Stimulated activated naive CD8-positive, alpha-beta T cell treated with anti-CD3 and anti-CD28 coated beads, Interleukin-15, Interleukin-2, amounts not matched to agents 100 U/mL and 50 U/mL, for 24 hours (primary cell): ENCODE data around the gene ACO2.

ENCODE experiments used
- ATAC-seq: fragments of 150-1000 bp; cut with Tn5 transposase; one replicate; pipeline ENCODE4 v1.10.0; 2021
- DNase-seq: peaks from one replicate; pipeline ENCODE4 v3.0.0; 2021

ACO2 gene

DNA sequence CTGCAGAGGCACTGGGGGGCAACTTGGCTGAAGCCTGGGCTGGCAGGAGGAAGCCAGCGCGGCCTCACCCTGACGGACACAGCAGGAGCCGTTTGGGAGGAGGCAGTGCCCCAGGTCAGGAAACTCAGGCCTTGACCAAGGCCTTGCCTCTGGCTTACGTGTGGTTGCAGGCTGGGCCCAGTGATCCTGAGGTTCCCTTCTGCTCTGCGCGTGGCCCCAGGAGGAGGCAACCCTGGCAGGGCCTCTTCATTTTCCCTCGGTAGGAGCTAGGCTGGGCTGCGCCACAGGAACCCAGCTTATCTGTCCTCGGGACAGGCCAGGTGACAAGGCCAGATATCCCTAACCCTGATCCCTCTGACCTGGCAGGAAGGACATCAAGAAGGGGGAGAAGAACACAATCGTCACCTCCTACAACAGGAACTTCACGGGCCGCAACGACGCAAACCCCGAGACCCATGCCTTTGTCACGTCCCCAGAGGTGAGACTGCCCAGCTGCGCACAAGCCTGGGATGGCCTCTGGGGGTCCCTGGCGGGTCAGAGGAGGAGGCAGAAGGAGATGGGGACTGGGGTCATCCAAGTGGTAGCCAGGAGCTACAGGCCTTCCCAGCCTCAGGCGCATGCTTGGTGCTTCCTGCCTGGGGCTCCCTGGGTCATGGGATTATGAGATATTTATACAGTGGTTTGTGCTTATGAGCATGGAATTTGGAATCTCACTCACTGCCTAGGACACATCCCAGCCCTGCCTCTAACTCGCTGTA lies 54.7 kb downstream of the ACO2 start:
- DNase-seq: no peak
- ATAC-seq: no peak

DNA sequence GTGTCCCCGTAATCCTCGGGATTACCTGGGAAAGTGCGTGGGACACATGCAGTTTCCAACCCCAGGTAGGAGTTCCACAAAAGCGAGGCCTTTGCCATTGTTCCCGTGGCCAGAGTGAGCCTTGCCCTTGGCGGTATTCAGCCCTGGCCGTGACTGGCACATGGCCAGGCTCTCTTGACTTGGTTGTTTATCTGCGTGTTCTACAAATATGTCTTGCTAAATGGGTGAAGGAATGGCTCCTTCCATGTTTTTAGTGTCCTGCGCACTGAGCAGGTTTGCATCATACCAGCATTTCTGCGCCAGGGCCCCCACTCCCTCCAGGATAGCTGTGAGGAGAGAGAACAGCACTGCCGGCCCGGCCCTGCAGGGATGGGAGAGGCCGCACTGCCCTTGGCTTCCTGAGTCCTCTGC lies 55.3 kb downstream of the ACO2 start:
- no peak for DNase-seq
- no peak for ATAC-seq

DNA sequence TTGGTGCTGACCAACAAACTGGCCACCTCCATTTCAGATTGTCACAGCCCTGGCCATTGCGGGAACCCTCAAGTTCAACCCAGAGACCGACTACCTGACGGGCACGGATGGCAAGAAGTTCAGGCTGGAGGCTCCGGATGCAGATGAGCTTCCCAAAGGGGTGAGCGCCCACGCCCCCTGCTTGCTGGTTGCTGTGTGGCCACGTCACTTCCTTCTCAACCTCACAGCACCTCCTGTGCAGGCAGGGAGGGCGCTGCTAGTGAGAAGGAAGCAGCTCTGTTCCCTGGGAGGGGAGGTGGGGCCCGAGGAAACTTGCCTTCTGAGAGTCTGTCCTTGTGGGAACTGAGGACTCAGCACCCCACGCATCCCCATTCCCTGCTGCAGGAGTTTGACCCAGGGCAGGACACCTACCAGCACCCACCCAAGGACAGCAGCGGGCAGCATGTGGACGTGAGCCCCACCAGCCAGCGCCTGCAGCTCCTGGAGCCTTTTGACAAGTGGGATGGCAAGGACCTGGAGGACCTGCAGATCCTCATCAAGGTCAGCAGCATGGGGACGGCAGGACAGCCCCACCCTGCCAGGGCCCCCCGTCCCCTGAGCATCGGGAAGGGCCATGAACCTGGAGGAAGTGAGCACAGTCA lies 56.0 kb downstream of the ACO2 start:
- peak; percentile 58 for DNase-seq

DNA sequence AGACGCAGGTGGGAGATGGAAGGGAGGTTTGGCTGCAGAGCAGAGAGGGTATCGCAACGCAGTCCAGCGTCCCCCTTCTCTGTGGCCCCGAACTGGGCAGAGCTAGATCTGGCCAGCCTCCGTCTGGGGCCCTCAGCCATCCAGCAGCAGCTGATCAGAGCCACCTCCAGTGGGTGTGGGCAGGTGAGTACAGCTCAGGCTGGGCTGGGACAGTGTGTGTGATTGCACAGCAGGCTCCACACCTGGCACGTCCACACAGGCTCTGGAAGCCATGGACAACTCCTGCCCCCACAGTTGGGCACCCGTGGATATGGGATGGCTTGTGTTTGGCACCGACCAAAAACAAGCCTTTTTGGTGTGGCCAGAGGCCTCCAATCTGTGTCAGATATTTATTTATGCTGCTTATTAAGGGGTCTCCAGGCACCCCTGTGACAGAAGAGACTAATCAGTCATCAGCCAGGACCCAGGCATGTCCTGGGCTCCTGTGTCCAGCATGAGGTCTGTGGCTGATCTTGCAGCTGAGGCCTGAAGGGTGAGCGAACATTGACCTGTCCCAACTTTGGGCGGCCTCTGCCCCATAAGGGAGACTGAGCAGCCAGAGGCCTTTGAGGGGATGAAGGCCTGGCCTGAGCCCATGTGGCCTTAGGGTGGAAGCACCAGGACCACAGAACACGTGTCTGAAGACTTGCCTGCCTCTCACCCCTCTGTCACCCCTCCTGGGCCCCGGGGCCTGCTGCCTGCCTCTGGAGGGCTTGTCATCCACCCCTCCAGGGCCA lies 56.7 kb downstream of the ACO2 start:
- ATAC-seq (no peak), DNase-seq (no peak)

More for the DNA sequence above, 56.0 kb downstream of the ACO2 start:
- peak; percentile 40 for ATAC-seq

DNA sequence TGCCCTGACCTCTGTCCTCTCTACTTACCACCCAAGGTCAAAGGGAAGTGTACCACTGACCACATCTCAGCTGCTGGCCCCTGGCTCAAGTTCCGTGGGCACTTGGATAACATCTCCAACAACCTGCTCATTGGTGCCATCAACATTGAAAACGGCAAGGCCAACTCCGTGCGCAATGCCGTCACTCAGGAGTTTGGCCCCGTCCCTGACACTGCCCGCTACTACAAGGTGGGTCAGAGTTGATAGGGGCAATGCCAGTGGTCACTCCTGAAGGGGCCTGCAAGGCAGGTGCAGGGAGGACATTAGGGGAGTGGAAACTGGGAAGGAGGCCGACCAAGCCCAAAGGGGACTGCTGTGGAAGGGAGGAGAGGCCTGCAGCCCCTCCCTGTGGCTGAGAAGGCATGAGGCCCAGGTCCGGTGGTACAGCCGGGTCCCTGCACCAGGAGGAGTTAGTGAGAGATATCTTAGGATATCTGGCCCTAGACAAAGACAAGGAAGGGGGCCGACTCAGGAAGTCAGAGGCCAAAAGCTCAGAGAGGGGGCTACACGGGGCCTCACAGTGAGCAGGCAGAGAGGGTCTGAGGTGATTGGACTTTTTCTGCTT lies 57.4 kb downstream of the ACO2 start:
- DNase-seq (no peak), ATAC-seq (peak; percentile 1)

DNA sequence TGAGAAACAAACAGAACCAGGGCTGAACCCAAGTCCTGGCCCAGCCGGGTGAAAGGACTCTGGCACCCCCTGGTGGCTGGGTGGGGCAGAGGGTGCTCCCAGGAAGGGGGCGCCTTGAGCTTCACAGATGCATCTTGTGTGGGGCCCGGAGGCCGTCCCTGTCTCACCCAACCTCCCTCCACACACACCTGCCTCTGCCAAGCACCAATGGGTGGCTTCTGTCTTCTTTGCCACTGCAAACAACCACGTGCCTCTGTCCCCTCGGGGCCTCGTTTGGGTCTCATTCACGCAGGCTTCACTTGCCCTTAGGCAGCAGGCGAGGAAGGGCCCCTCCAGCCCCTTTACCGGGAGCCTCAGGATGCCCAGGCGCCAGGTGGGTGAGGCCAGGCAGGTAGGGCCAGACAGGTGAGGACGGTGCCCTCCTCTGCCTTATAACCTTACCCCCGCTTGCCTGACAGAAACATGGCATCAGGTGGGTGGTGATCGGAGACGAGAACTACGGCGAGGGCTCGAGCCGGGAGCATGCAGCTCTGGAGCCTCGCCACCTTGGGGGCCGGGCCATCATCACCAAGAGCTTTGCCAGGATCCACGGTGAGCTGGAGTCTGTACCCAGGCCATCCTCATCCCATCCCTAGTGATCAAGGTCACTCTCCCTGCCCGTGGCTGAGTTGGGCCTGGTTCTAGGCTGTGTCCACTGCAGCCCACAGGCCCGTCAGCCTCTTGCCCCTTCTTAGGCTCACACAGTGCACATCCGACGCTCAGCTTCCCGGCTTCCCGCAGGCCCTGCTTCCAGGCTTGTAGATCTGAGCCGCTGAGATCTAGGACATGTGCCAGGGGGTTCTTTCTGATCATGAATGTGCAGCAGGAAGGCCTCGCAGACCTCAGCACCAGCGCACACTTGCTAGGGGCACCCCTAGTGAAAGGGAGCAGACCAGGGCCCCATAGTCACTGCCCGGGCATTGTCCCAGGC lies 58.2 kb downstream of the ACO2 start:
- ATAC-seq (peak; percentile 47), DNase-seq (peak; percentile 78)

DNA sequence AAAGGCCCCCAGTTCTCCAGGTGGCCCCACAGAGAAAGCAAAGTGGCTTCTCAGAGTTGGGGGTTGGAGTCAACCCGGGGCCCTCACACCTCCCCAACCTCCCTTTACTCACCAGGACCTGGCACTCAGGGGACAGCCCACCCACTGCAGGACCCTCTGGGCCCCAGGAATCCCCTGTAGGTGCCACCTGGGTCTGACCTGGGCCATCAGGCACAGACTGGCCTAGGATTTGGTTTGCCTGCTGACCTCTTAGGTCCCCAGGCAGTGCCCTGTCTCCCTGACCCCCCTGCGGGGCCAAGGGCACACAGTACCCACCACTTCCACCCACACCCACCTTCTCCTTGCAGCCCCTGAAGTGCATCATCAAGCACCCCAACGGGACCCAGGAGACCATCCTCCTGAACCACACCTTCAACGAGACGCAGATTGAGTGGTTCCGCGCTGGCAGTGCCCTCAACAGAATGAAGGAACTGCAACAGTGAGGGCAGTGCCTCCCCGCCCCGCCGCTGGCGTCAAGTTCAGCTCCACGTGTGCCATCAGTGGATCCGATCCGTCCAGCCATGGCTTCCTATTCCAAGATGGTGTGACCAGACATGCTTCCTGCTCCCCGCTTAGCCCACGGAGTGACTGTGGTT lies 59.3 kb downstream of the ACO2 start:
- ATAC-seq (no peak), DNase-seq (no peak)

DNA sequence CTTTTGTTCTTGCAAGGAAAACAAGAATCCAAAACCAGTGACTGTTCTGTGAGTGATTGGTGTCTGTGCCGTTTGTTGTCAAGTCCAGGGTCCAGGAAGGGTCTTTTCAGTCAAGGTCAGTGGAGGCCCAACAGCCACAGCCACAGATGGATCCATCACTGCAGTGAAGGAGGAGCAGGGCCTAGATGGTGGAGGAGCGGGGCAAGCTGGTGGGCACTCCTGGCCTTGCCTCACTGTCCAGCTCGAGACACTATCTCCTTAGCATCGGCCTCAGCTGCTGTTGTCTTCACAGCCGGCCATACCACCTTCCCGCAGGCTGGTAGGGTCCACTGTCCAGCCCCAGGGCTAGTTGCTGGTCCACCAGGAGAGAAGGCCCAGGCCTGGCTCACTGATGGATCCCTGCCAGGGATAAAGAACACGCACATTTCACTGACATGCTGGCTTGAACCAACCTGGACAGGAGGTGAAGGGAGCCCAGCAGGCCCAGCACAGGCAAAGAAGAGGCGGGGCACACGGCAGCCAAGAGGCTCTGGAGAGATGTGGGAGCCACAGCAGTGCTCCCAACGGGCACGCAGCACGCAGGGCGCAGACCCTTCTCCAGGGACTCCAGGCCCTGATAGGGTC lies 60.1 kb downstream of the ACO2 start:
- no peak for DNase-seq
- no peak for ATAC-seq

DNA sequence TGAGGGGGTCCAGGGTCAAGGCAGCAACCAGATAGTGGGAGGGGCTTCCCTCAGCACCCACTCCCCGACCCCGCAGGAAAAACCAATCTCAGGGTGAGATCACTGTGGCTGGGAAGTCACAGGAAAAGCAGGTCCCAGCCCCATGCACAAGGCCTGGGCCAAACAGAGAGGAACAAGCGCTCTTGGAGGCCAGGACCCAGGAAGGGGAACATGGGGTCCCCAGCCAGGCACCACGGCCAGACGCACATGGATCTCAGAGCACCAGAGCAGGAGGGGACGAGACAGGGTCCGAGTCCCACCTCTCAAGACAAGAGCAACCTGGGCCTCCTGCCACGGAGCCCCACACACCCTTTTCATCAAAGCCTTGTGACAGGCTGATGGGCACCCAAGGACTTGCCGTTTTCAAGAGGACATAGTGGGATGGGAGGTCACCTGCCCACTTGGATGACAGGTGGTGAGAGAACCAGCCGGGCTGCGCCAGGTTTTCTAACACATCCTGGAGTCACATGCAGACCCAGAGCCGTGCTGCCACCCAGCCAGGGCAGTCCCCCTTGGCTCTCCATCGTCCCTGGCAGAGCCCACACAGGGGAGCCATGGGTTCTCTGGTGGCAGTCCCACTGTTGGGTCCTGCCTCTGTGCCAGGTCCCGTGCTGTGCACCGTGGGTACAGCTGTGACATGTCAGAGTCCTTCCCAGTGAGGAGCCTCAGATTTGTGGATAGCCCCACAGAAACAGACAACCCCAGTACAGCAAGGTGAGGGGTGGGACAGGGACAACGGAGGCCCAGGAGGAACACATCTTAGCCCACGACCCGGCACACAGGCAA lies 62.2 kb downstream of the ACO2 start:
- ATAC-seq: no peak
- no peak for DNase-seq

DNA sequence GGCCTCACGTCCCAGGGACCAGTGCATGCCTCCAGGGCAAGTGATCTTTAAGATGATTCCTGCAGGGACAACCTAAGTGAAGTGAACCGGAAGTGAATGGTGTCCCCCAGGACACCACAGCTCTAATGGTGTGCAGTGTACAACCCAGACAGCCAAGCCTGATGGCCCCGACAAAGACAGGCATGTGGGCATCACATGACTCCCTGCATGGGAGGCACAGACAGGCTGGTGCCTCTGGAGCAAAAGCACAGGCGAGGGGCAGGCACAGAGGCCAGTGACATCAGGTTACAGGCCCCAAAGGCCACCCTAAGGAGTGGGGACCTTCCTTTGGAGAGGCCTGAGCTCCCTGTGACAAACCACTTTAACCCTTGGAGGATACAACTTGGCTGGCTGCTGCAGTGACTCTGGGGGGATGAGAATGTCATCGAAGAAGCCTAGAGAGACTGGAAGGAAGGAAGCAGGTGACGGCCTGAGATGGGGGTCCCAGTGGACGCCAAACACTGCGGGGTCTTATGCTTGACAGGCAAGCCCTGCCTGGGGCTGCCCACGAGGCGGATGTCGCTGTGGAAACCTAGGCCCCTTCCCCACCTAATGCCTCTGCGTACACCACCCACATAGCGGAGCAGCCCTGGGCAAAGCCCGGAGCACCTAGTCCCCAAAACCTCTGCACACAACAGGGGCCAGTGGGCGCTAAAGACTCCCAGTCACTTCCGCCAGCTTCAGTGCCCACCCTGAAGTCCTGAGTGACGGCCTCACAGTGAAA lies 63.0 kb downstream of the ACO2 start:
- no peak for DNase-seq
- ATAC-seq: no peak

DNA sequence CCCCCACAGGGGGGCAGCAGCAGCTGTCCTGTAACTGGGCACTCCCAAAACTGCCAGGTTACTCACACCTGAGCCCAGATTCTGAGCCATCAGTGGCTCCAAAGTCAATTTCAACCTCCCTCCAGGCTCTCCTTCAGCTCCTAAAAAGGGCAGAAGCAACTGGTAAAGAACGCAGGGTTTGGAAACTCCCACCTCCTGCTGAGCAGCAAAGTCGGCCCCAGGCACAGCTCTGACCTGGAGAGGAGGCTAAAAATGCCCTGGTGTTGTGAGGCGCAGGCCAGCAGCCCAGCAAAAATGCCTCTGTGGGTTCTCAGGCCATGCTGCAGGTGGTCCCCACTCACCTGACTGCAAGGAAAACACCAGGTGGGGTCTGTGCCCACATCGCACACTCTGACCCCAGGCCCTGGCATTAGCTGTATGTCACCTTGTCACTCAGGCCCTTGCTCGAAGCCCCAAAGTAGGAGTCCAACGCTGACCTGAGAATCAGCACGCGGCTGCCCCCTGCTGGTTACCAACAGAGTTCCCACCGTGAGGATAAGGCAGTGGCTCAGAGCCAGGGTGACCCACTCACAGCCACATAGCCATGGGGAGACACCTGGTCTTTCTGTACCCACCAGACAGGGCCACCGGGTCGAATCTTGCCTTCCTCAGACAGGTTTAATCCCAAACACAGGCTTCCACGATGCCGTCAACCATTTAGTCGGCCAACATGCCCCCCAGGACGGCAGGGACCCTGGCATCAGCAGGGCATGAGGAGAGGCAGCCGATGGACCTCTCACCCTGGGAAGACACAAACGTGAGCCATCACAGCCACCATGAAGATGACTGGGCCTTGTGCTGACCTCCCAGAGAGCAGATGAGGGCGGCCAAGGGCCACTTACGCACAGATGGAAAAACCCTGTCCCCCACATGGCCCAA lies 64.2 kb downstream of the ACO2 start:
- DNase-seq: peak; percentile 79
- peak; percentile 76 for ATAC-seq

DNA sequence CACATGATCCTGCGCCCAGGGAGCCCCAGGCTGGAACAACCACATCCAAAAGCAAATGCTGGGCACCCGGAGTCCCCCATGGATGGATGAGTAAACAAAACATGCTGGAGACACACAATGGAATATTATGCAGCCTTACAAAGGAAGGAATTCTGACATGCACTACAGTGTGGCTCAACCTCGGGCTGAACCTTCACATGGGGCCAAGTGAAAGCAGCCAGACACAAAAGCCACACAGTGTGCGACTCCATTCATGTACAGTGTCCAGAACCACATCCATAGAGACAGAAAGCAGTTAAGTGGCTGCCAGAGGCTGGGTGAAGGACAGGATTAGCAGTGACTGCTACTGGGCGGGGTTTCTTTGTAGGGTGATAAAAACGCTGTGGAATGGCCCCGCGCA lies 65.3 kb downstream of the ACO2 start:
- DNase-seq (no peak), ATAC-seq (no peak)

DNA sequence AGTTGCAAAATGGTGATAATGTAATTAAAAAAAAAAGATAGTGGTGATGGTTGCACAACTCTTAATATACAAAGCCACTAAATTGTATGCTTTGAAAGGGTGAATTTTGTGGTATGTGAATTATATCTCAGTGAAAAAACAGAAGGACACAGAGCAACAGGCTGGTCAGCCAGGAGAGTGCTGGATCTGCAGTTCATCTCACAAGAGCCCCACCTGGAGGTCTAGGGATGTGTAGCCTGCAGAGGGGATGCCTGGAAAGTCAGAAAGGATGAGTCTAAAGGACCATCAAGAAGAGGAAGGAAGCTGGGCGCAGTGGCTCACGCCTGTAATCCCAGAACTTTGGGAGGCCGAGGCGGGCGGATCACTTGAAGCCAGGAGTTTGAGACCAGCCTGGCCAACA lies 66.3 kb downstream of the ACO2 start:
- no peak for ATAC-seq
- no peak for DNase-seq

DNA sequence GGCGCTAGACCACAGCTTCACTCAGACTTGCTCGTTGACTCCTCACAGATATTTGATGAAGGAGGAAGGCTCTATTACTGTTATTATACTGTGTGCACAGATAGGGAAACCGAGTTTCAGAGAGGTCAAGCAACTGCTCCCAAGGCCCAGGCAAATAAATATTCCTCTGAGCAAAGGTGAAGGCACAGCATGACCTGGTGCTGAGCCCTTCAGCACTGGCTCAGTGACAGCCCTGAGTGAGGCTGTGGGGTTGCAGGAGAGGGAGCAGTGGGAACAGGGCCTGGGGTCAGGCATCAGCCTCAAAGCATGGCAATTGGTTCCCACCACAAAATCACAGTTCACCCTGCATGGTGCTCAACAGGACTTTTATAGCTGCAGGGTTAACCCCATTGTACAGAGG lies 68.3 kb downstream of the ACO2 start:
- DNase-seq (no peak), ATAC-seq (no peak)

DNA sequence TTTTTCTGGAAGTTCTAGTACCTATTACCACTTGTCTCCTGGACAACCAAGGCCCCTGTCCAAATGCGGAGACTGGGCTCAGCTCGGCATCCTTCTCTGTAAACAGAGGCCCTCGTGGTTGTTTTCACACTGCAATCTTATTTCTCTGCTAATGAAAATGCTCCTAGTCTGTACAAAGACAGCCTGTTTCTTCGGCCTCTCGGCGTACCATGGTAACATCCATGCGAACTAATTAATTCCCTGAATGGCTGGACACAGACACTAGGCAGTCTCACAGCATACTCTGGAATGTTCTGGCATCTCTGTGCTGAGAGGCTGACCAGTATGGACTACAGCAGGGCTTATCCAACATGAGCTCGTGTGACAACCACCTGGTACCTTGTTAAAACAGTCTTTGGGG lies 69.7 kb downstream of the ACO2 start:
- DNase-seq: no peak
- no peak for ATAC-seq

DNA sequence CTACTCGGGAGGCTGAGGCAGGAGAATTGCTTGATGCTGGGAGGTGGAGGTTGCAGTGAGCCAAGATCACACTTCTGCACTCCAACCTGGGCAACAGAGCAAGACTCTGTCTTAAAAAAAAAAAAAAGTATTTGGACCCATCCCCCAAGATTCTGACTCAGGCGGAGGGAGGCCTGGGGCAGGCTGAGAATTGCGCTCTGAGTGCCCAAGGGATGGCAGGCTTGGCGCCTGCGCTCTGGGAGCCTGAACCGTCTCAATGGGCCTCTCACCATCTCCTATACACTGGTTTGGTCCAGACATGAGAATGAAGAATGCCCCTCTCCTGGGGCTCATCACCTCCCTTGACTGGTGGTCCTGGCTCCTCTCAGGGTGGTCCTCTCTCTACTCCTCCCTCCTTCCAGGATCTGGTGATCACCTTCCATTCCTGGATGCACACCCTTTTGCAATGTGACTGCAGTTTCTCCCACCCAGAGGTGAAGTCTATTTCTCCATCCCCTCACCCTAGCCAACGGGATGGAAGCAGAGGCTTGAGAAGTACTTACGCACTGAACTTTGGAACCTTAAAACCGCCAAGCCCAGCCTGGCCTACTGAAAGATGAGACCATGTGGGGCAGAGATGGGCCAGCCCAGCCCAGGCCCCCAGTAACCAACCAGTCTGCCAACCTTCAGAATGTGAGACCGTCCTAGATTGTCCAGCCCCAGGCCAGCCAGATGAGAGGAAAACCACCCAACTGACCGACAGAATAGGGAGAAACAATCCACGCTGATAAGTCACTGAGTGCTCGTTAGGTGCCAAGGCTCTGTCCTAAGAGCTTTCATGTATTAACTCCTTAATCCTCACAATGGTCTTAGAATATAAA lies 70.5 kb downstream of the ACO2 start:
- no peak for ATAC-seq

DNA sequence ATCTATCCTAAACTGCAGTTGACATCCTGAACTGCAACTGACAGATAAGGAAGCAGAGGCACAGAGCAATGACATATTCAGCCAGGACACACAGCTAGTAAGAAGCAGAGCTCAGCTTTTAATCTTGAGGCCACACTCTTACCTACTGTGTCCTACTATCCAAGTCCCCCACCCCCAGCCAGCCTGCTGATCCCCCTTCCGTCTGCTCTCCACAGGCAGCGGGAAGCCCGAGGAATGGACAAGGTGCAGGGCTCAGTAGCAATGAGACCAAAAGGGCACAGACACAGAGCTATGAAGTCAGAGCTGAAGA lies 71.0 kb downstream of the ACO2 start:
- ATAC-seq: no peak
- no peak for DNase-seq

More for the DNA sequence above, 70.5 kb downstream of the ACO2 start:
- DNase-seq: no peak
